Keratinocyte (primary cell): ENCODE results near the gene MCAM. TPM values are rescaled to one million over a fixed set of nuclear protein-coding genes. Genes with fewer than 3 reads are reported as not detected.

Source experiments
- DNase-seq: peaks from one replicate; pipeline ENCODE4 v3.0.0-alpha.2; 2011; ENCODE audit warnings: low read depth, missing footprints, low spot score
- FAIRE-seq: peaks from 2 replicates; lab custom pipeline; 2011; peaks lifted over from hg19 to GRCh38; lab: Jason Lieb, UNC
- H2AFZ ChIP-seq: 2 replicates; pipeline ENCODE4 v1.6.0; 2012; ENCODE audit warnings: low read length, control low read depth, inconsistent platforms; ENCODE audit not compliant: control insufficient read depth
- H3K27ac ChIP-seq: 2 replicates; pipeline ENCODE4 v1.5.1; 2011; ENCODE audit warnings: low read length; ENCODE audit not compliant: control insufficient read depth, insufficient read depth
- H3K27me3 ChIP-seq: 3 replicates; pipeline ENCODE4 v1.6.0; 2011; ENCODE audit warnings: low read length; ENCODE audit not compliant: control insufficient read depth, insufficient read depth; ENCODE audit errors: extremely low read depth
- H3K36me3 ChIP-seq, 2 experiments: 2 replicates in 1 of 2; 3 replicates in 1 of 2; pipeline ENCODE4 v1.5.1; 2011; ENCODE audit warnings: low read length in 2 of 2, mild to moderate bottlenecking in 1 of 2; ENCODE audit not compliant: control insufficient read depth in 2 of 2, insufficient read depth in 2 of 2; ENCODE audit errors: extremely low read depth in 1 of 2
- H3K4me1 ChIP-seq: 3 replicates; pipeline ENCODE4 v1.5.1; 2011; ENCODE audit warnings: low read length; ENCODE audit not compliant: control insufficient read depth, insufficient read depth; ENCODE audit errors: extremely low read depth
- H3K4me2 ChIP-seq: 3 replicates; pipeline ENCODE4 v1.6.0; 2011; ENCODE audit warnings: low read depth, low read length; ENCODE audit not compliant: control insufficient read depth, insufficient read depth; ENCODE audit errors: extremely low read depth
- H3K4me3 ChIP-seq, 3 experiments: fragments of 200-600 bp in 1 of 3; sonication (generic) in 1 of 3; 2 replicates in 2 of 3; 3 replicates in 1 of 3; pipeline ENCODE4 v1.5.1; 2011 to 2016; ENCODE audit warnings: low read length in 3 of 3, mild to moderate bottlenecking in 3 of 3, control low read depth in 2 of 3, inconsistent platforms in 1 of 3, low read depth in 1 of 3, mixed read lengths in 1 of 3, mixed run types in 1 of 3, moderate library complexity in 1 of 3; ENCODE audit not compliant: control insufficient read depth in 2 of 3, insufficient read depth in 2 of 3; ENCODE audit errors: extremely low read depth in 1 of 3
- H3K79me2 ChIP-seq: 2 replicates; pipeline ENCODE4 v1.6.0; 2012; ENCODE audit warnings: low read length; ENCODE audit not compliant: control insufficient read depth, insufficient read depth
- H3K9ac ChIP-seq: 3 replicates; pipeline ENCODE4 v1.6.0; 2011; ENCODE audit warnings: low read length; ENCODE audit not compliant: control insufficient read depth, insufficient read depth; ENCODE audit errors: extremely low read depth
- H3K9me1 ChIP-seq: 3 replicates; pipeline ENCODE4 v1.6.0; 2011; ENCODE audit warnings: low read length; ENCODE audit not compliant: control insufficient read depth, insufficient read depth; ENCODE audit errors: extremely low read depth
- H3K9me3 ChIP-seq: 2 replicates; pipeline ENCODE4 v1.5.1; 2012; ENCODE audit warnings: low read depth, low read length; ENCODE audit not compliant: control insufficient read depth
- H4K20me1 ChIP-seq: 3 replicates; pipeline ENCODE4 v1.6.0; 2011; ENCODE audit warnings: low read length; ENCODE audit not compliant: control insufficient read depth, insufficient read depth; ENCODE audit errors: extremely low read depth
- CTCF ChIP-seq, 3 experiments: IDR thresholded peaks in 1 of 3; conservative IDR thresholded peaks in 1 of 3; optimal IDR thresholded peaks in 1 of 3; 2 replicates in 2 of 3; 3 replicates in 1 of 3; pipeline versions ENCODE3 to v1.5.1; 2011; ENCODE audit warnings: low read length in 3 of 3, mild to moderate bottlenecking in 3 of 3, moderate library complexity in 2 of 3, control low read depth in 1 of 3, inconsistent platforms in 1 of 3; ENCODE audit not compliant: insufficient read depth in 2 of 3; ENCODE audit errors: extremely low read depth in 1 of 3
- EZH2 ChIP-seq: IDR thresholded peaks from one replicate; pipeline ENCODE4 v1.6.1; 2012; ENCODE audit warnings: inconsistent platforms, mild to moderate bottlenecking, low read length, moderate library complexity
- dilution Hi-C: fragments of 300-500 bp; cut with MboI; formaldehyde crosslinking; loops from one replicate; pipeline ENCODE4 v1.7.0; 2020; ENCODE audit warnings: low sequenced_read_pairs; ENCODE audit not compliant: extremely low pct_ligation_motif_present
- polyA plus RNA-seq, 5 experiments: library from polyadenylated mRNA; depleted of rRNA in 3 of 5; stranded (reverse) in 3 of 5; stranded (forward) in 1 of 5; unstranded in 1 of 5; fragments of >200 nt; gene quantifications; 1 replicate in 1 of 5; 2 replicates in 3 of 5; 3 replicates in 1 of 5; pipeline versions ENCODE4 v1.2.1 to v1.2.3, GENCODE V29; 2011 to 2012; ENCODE audit warnings: missing spikeins in 2 of 5, low read depth in 1 of 5, low replicate concordance in 1 of 5

MCAM gene
- polyA plus RNA-seq, 1 donor (not counting 4 experiments of a cell fraction or from before 2014, with no cell fraction given) = 8.5 TPM

GRCh38 chr11:119267645-119268044, 49.3 kb downstream of the MCAM start:
- TF ChIP-seq CTCF (optimal IDR thresholded peaks at IDR 0.05 in 1 of 3, IDR thresholded peaks at IDR 0.05 in 1 of 3, conservative IDR thresholded peaks at IDR 0.05 in 1 of 3; ENCODE audit: extremely low read depth in 1 of 3, insufficient read depth in 2 of 3, low read length in 3 of 3) (no peak), EZH2 (no peak)
- Histone ChIP-seq H3K36me3 (no peaks in the 10 kb centered on the region), H3K9me3 (no peaks in the 10 kb centered on the region), H3K9ac (no peak overlapping the region), H3K27ac (no peak overlapping the region), H3K79me2 (peaks cover 54% of the 10 kb centered on the region), H3K4me1 (peaks cover 16% of the 10 kb centered on the region), H2AFZ (no peak overlapping the region), H3K4me3 (no peak overlapping the region), H3K9me1 (no peaks in the 10 kb centered on the region), H4K20me1 (no peaks in the 10 kb centered on the region), H3K4me2 (no peak overlapping the region), H3K27me3 (no peaks in the 10 kb centered on the region)
- dilution Hi-C loops = no loop called here
- no peak for FAIRE-seq
- DNase-seq = no peak

- Histone ChIP-seq H3K4me1 (peaks cover 24% of the 10 kb centered on the region), H3K27me3 (no peaks in the 10 kb centered on the region), H4K20me1 (no peaks in the 10 kb centered on the region), H3K36me3 (no peaks in the 10 kb centered on the region), H3K4me2 (no peak overlapping the region), H2AFZ (no peak overlapping the region), H3K4me3 (no peak overlapping the region), H3K9ac (no peak overlapping the region), H3K9me1 (no peaks in the 10 kb centered on the region), H3K79me2 (peaks cover 60% of the 10 kb centered on the region), H3K27ac (no peak overlapping the region), H3K9me3 (no peaks in the 10 kb centered on the region)
- dilution Hi-C loops = no loop called here
- DNase-seq (no peak), FAIRE-seq (no peak)
- TF ChIP-seq EZH2 (no peak), CTCF (optimal IDR thresholded peaks at IDR 0.05 in 1 of 3, IDR thresholded peaks at IDR 0.05 in 1 of 3, conservative IDR thresholded peaks at IDR 0.05 in 1 of 3; ENCODE audit: extremely low read depth in 1 of 3, insufficient read depth in 2 of 3, low read length in 3 of 3) (no peak)
These were observed 50.2 kb downstream of the MCAM start for GRCh38 chr11:119266517-119267255.
